H1 (cell line): ENCODE results near the gene PSORS1C2. TPM values are rescaled to one million over a fixed set of nuclear protein-coding genes. Genes with fewer than 3 reads are reported as not detected.

Experiments
- CTCF ChIA-PET: fragments of 300-600 bp; sonication (Branson Sonifier 250); formaldehyde crosslinking; loops from one replicate; lab custom pipeline; 2021; ENCODE audit not compliant: partially characterized antibody; lab: Charles Lee
- POLR2A ChIA-PET: fragments of 300-600 bp; sonication (Branson Sonifier 250); formaldehyde crosslinking; loops from one replicate; lab custom pipeline; 2021; ENCODE audit warnings: inconsistent platforms; ENCODE audit not compliant: partially characterized antibody; lab: Charles Lee
- DNase-seq, 2 experiments: peaks; one replicate each; pipeline versions ENCODE4 v3.0.0 to v3.0.0-alpha.2; 2010 to 2022; ENCODE audit warnings: low spot score in 2 of 2, low read depth in 1 of 2, mixed read lengths in 1 of 2
- FAIRE-seq: peaks from 2 replicates; lab custom pipeline; 2011; peaks lifted over from hg19 to GRCh38; lab: Jason Lieb, UNC
- H2AFZ ChIP-seq: 2 replicates; pipeline ENCODE4 v1.8.1; 2012; ENCODE audit warnings: low read length, inconsistent platforms
- H2AK5ac ChIP-seq: 2 replicates; pipeline ENCODE4 v1.6.1; 2013; ENCODE audit warnings: low read depth, low read length
- H2BK120ac ChIP-seq: replicated peaks from 2 replicates; pipeline ENCODE3; 2013; ENCODE audit warnings: low read depth, low read length, inconsistent platforms
- H2BK12ac ChIP-seq: 2 replicates; pipeline ENCODE4 v1.6.1; 2013; ENCODE audit warnings: low read depth, low read length
- H2BK15ac ChIP-seq: 2 replicates; pipeline ENCODE4 v1.6.1; 2013; ENCODE audit warnings: low read length
- H2BK20ac ChIP-seq: 2 replicates; pipeline ENCODE4 v1.6.1; 2013; ENCODE audit warnings: low read length
- H2BK5ac ChIP-seq: 2 replicates; pipeline ENCODE4 v1.6.1; 2013; ENCODE audit warnings: low read depth, low read length
- H3K14ac ChIP-seq: 2 replicates; pipeline ENCODE4 v1.6.1; 2013; ENCODE audit warnings: inconsistent platforms; ENCODE audit not compliant: insufficient read length
- H3K18ac ChIP-seq: 2 replicates; pipeline ENCODE4 v1.6.1; 2013; ENCODE audit warnings: low read length; ENCODE audit errors: extremely low read depth
- H3K23ac ChIP-seq: 2 replicates; pipeline ENCODE4 v1.6.1; 2013; ENCODE audit warnings: inconsistent platforms; ENCODE audit not compliant: insufficient read length
- H3K23me2 ChIP-seq: 2 replicates; pipeline ENCODE4 v1.6.1; 2013; ENCODE audit warnings: low read depth, low read length
- H3K27ac ChIP-seq: 2 replicates; pipeline ENCODE4 v1.6.1; 2011; ENCODE audit warnings: low read depth, low read length, inconsistent platforms
- H3K27me3 ChIP-seq, 4 experiments: replicated peaks in 1 of 4; 1 replicate in 1 of 4; 2 replicates in 3 of 4; pipeline versions ENCODE4 v1.6.1 to v1.8.1; 2011 to 2013; ENCODE audit warnings: low read length in 3 of 4, mild to moderate bottlenecking in 3 of 4, inconsistent platforms in 2 of 4, mixed read lengths in 2 of 4, moderate library complexity in 1 of 4; ENCODE audit not compliant: control insufficient read depth in 3 of 4, insufficient read depth in 3 of 4; ENCODE audit errors: extremely low read depth in 1 of 4
- H3K36me3 ChIP-seq, 4 experiments: 2 replicates each; pipeline versions ENCODE4 v1.6.1 to v1.8.1; 2011 to 2013; ENCODE audit warnings: mild to moderate bottlenecking in 4 of 4, low read length in 3 of 4, moderate library complexity in 2 of 4, control low read depth in 1 of 4, inconsistent platforms in 1 of 4; ENCODE audit not compliant: insufficient read depth in 4 of 4, control insufficient read depth in 2 of 4
- H3K4ac ChIP-seq: replicated peaks from 2 replicates; pipeline ENCODE3; 2013; ENCODE audit warnings: low read length, low read depth, mixed read lengths, inconsistent platforms; ENCODE audit not compliant: insufficient read length
- H3K4me1 ChIP-seq, 4 experiments: replicated peaks in 1 of 4; 1 replicate in 1 of 4; 2 replicates in 3 of 4; pipeline versions ENCODE4 v1.6.1 to v1.8.1; 2011 to 2013; ENCODE audit warnings: low read length in 3 of 4, inconsistent platforms in 2 of 4, mixed read lengths in 1 of 4; ENCODE audit not compliant: insufficient read depth in 4 of 4, control insufficient read depth in 3 of 4
- H3K4me2 ChIP-seq, 2 experiments: 2 replicates each; pipeline versions ENCODE4 v1.6.1 to v1.8.1; 2011 to 2013; ENCODE audit warnings: low read depth in 2 of 2, low read length in 2 of 2, control low read depth in 1 of 2, inconsistent platforms in 1 of 2, mild to moderate bottlenecking in 1 of 2; ENCODE audit not compliant: insufficient read depth in 1 of 2
- H3K4me3 ChIP-seq, 4 experiments: fragments of 200-600, 300-600 bp in 1 of 4; sonication (generic), shearing (Covaris generic), sonication (Bioruptor Twin) in 1 of 4; 2 replicates each; pipeline versions ENCODE4 v1.5.1 to v1.8.1; 2011 to 2016; ENCODE audit warnings: low read length in 4 of 4, low read depth in 3 of 4, control low read depth in 2 of 4, inconsistent platforms in 2 of 4, mild to moderate bottlenecking in 2 of 4, mixed read lengths in 1 of 4, moderate library complexity in 1 of 4; ENCODE audit not compliant: insufficient read depth in 2 of 4; ENCODE audit errors: extremely low read depth in 1 of 4
- H3K56ac ChIP-seq: replicated peaks from 2 replicates; pipeline ENCODE3; 2013; ENCODE audit warnings: low read depth, mild to moderate bottlenecking, mixed read lengths, low read length, inconsistent platforms; ENCODE audit not compliant: insufficient read length
- H3K79me1 ChIP-seq: 2 replicates; pipeline ENCODE4 v1.6.1; 2013; ENCODE audit warnings: low read depth, low read length, control low read depth
- H3K79me2 ChIP-seq, 2 experiments: 2 replicates each; pipeline versions ENCODE4 v1.6.1 to v1.8.1; 2012 to 2013; ENCODE audit warnings: low read length in 2 of 2, mild to moderate bottlenecking in 2 of 2, inconsistent platforms in 1 of 2; ENCODE audit not compliant: insufficient read depth in 2 of 2, control insufficient read depth in 1 of 2
- H3K9ac ChIP-seq, 4 experiments: replicated peaks in 1 of 4; 1 replicate in 1 of 4; 2 replicates in 3 of 4; pipeline versions ENCODE4 v1.6.1 to v1.8.1; 2011 to 2013; ENCODE audit warnings: low read depth in 3 of 4, low read length in 3 of 4, control low read depth in 2 of 4, mild to moderate bottlenecking in 2 of 4, moderate library complexity in 2 of 4, inconsistent platforms in 1 of 4; ENCODE audit errors: extremely low read depth in 1 of 4
- H3K9me3 ChIP-seq, 2 experiments: 2 replicates each; pipeline versions ENCODE4 v1.6.1 to v1.8.1; 2012 to 2013; ENCODE audit warnings: mild to moderate bottlenecking in 2 of 2, moderate library complexity in 2 of 2, control low read depth in 1 of 2, inconsistent platforms in 1 of 2, low read depth in 1 of 2, low read length in 1 of 2, mixed read lengths in 1 of 2; ENCODE audit not compliant: insufficient read depth in 2 of 2
- H4K20me1 ChIP-seq, 2 experiments: replicated peaks in 1 of 2; 2 replicates each; pipeline versions ENCODE3 to v1.8.1; 2011 to 2013; ENCODE audit warnings: inconsistent platforms in 2 of 2, low read length in 2 of 2, mild to moderate bottlenecking in 1 of 2; ENCODE audit not compliant: insufficient read depth in 2 of 2, control insufficient read depth in 1 of 2
- H4K5ac ChIP-seq: 2 replicates; pipeline ENCODE4 v1.6.1; 2013; ENCODE audit warnings: low read length, low read depth, mixed read lengths, inconsistent platforms; ENCODE audit not compliant: insufficient read length
- H4K8ac ChIP-seq: 2 replicates; pipeline ENCODE4 v1.8.0; 2013; ENCODE audit warnings: mild to moderate bottlenecking, moderate library complexity, low read length, inconsistent platforms; ENCODE audit not compliant: insufficient read depth; ENCODE audit errors: extremely low read depth
- H4K91ac ChIP-seq: replicated peaks from 2 replicates; pipeline ENCODE3; 2013; ENCODE audit warnings: low read length, mixed read lengths, inconsistent platforms; ENCODE audit not compliant: insufficient read length
- BRCA1 ChIP-seq: IDR thresholded peaks from 2 replicates; pipeline ENCODE4 v1.6.1; 2012; ENCODE audit warnings: low read depth, low read length, improper control_type of control experiment
- FOSL1 ChIP-seq: IDR thresholded peaks from 2 replicates; pipeline ENCODE4 v1.6.1; 2011; ENCODE audit warnings: mild to moderate bottlenecking, low read depth, low read length, moderate library complexity; ENCODE audit not compliant: insufficient read depth
- HDAC6 ChIP-seq: IDR thresholded peaks from one replicate; pipeline ENCODE4 v1.7.1; 2012; ENCODE audit warnings: low read depth, mild to moderate bottlenecking, inconsistent platforms, low read length, moderate library complexity
- TEAD4 ChIP-seq: IDR thresholded peaks from 2 replicates; pipeline ENCODE4 v1.6.1; 2012; ENCODE audit warnings: low read depth, low read length, inconsistent platforms, mixed read lengths
- WGBS, 2 experiments: shearing (Covaris generic) in 1 of 2; methylation state at CpG; one replicate each; pipeline versions ENCODE4 v1.1.6 to v1.1.7; 2013 to 2015; ENCODE audit warnings: low lambda C conversion rate in 2 of 2, mixed read lengths in 2 of 2, inconsistent platforms in 1 of 2, low coverage in 1 of 2, missing lambda C conversion rate in 1 of 2; ENCODE audit not compliant: insufficient replicate concordance in 2 of 2, insufficient coverage in 1 of 2, insufficient read length in 1 of 2; ENCODE audit errors: extremely low coverage in 1 of 2, missing lambda C conversion rate in 1 of 2; 5-methylcytosine and 5-hydroxymethylcytosine counted together
- polyA plus RNA-seq, 7 experiments: library from polyadenylated mRNA; depleted of rRNA in 3 of 7; stranded (reverse) in 5 of 7; unstranded in 2 of 7; fragments of >200 nt in 5 of 7; fragments of 200-250 nt in 2 of 7; gene quantifications; 1 replicate in 5 of 7; 2 replicates in 1 of 7; 4 replicates in 1 of 7; pipeline versions ENCODE4 v1.2.1 to v1.2.3, GENCODE V29; 2011 to 2013; ENCODE audit warnings: missing spikeins in 2 of 7, mixed read lengths in 2 of 7
- total RNA-seq: library from RNA; stranded (reverse); fragmentation: NEBNext Ultra II Directional; extraction: Animal tissue kit (Norgen Biotek cat#: 25700); gene quantifications from 2 replicates; pipeline ENCODE4 v1.2.1, GENCODE V29; 2021

PSORS1C2 gene
- total and polyA plus RNA-seq, 2 of the 8 experiments (the other 6 are each of a cell fraction or from before 2014, with no cell fraction given) = 0.11 TPM; not detected in 1

DNA sequence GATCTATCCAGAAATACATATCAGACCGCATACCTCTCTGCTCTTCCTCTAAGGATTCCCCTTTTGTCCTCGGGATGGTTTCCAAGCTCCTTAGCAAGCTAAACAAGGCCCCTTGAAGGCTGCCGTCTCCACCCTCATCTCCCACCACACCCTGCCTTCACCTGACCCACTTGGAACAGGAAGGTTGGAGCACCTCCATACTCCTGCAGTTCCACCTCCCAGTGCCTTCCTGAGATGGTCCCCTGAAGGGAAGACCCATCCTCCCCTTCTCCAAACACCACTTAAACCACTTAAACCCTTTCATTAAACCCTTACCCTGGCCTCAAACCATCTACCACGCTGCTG is 40.1 kb upstream of the PSORS1C2 start:
- Histone ChIP-seq H4K8ac (no peak overlapping the region), H3K4me3 (no peak overlapping the region), H2BK5ac (peak overlapping the region; percentile 15; the same call in 1 of the 2 replicates), H2BK15ac (0 out of 2 replicates have a peak overlapping the region, but pooled peaks have one; percentile 8), H3K79me1 (peaks cover 4% of the 10 kb centered on the region), H3K79me2 (peaks cover 0 to 23% of the 10 kb centered on the region in 2 experiments; a peak in 2 of 4 replicates), H3K9ac (no peak overlapping the region), H3K4me1 (peaks cover 3 to 19% (median 12%) of the 10 kb centered on the region in 4 experiments), H3K23ac (no peak overlapping the region), H3K4ac (no peak overlapping the region), H3K9me3 (no peaks in the 10 kb centered on the region; a peak in 1 of 4 replicates), H3K23me2 (no peaks in the 10 kb centered on the region), H4K5ac (no peak overlapping the region), H2BK12ac (peak overlapping the region; percentile 82; the same call in 1 of the 2 replicates), H3K27me3 (no peaks in the 10 kb centered on the region), H3K27ac (no peak overlapping the region), H3K36me3 (no peaks in the 10 kb centered on the region), H2BK120ac (no peak overlapping the region), H3K4me2 (no peak overlapping the region), H3K18ac (no peak overlapping the region)
- DNase-seq = no peak
- 85% methylated on average over 4 of the region's 4 CpGs; no CpG with 5 or more reads in 1 of the 2 experiments for WGBS, 2 experiments
- TF ChIP-seq HDAC6 (no peak), FOSL1 (no peak), BRCA1 (no peak), TEAD4 (no peak)
- TF ChIP-seq, all 59 proteins: peak for 0
- Histone ChIP-seq H2AFZ (no peak overlapping the region), H2AK5ac (0 out of 2 replicates have a peak overlapping the region, but pooled peaks have one; percentile 89), H4K91ac (no peak overlapping the region), H3K56ac (no peak overlapping the region), H4K20me1 (no peaks in the 10 kb centered on the region), H2BK20ac (peak overlapping the region; percentile 67; the same call in 1 of the 2 replicates), H3K14ac (no peak overlapping the region)
- POLR2A ChIA-PET = interaction anchor here (0.6 to 68.5 kb wide), 3 partner anchors 10 to 32 kb away, joined by 3 to 2251 read pairs (median 2251); partner anchors contain the start of genes CCHCR1, CDSN, POU5F1 and PSORS1C1
- no peak for FAIRE-seq
- CTCF ChIA-PET = interaction anchor here (1.6 kb wide), 1 partner anchor 9 kb away, joined by 3 read pairs; no protein-coding TSS in a partner anchor
